Measurements from ENCODE around the gene DEFB125.

GRCh38 chr20:64766-65322 lies 22.6 kb upstream of the DEFB125 start:
- TF ChIP-seq POLR2AphosphoS5 (IDR thresholded peaks at IDR 0.05; ENCODE audit: low read depth) (no peak), CTCF (conservative IDR thresholded peaks at IDR 0.05; ENCODE audit: low read depth in 2 of 2) (no peak), EZH2 (IDR thresholded peaks at IDR 0.05; ENCODE audit: low read depth, unreplicated experiment) (no peak), STAT1 (IDR thresholded peaks at IDR 0.05; ENCODE audit: unreplicated experiment) (no peak), JUNB (IDR thresholded peaks at IDR 0.05; ENCODE audit: unreplicated experiment) (no peak), EZH2phosphoT487 (IDR thresholded peaks at IDR 0.05; ENCODE audit: unreplicated experiment) (no peak), CREB1 (CRISPR knock-in tag; IDR thresholded peaks at IDR 0.05; ENCODE audit: low read depth) (no peak), NANOG (IDR thresholded peaks at IDR 0.05; ENCODE audit: borderline replicate concordance) (no peak), REST (IDR thresholded peaks at IDR 0.05; ENCODE audit: unreplicated experiment) (no peak), ZNF331 (CRISPR knock-in tag; IDR thresholded peaks at IDR 0.05; ENCODE audit: low read depth) (no peak), ETS1 (IDR thresholded peaks at IDR 0.05) (no peak), ZNF114 (CRISPR knock-in tag; IDR thresholded peaks at IDR 0.05) (no peak)
